SJSA1 (cell line): Measurements from ENCODE around the gene RAMP1. TPM values are rescaled to one million over a fixed set of nuclear protein-coding genes. Genes with fewer than 3 reads are reported as not detected.
"Not testable (repeated sequence)": the region's sequence is repeated elsewhere in the genome, so short reads cannot be mapped to it uniquely, and the experiment has no call there.

Experiments used
- DNase-seq, 2 experiments: peaks; one replicate each; pipeline ENCODE4 v3.0.0-alpha.2; 2015 to 2020; ENCODE audit warnings: low spot score in 2 of 2, low read depth in 1 of 2
- H3K27ac ChIP-seq: fragments of 250-450 bp; sonication (Bioruptor Pico); 2 replicates; pipeline ENCODE4 v1.5.1; 2020; ENCODE audit warnings: mild to moderate bottlenecking, moderate library complexity
- H3K27me3 ChIP-seq: fragments of 250-450 bp; sonication (Bioruptor Pico); replicated peaks from 2 replicates; pipeline ENCODE4 v1.5.1; 2020; ENCODE audit warnings: mild to moderate bottlenecking, moderate library complexity
- H3K36me3 ChIP-seq: fragments of 250-450 bp; sonication (Bioruptor Pico); 2 replicates; pipeline ENCODE4 v1.5.1; 2020; ENCODE audit warnings: mild to moderate bottlenecking
- H3K4me1 ChIP-seq: fragments of 250-450 bp; sonication (Bioruptor Pico); replicated peaks from 2 replicates; pipeline ENCODE4 v1.6.1; 2021; ENCODE audit warnings: mild to moderate bottlenecking
- H3K4me3 ChIP-seq: fragments of 250-450 bp; sonication (Bioruptor Pico); 2 replicates; pipeline ENCODE4 v1.5.1; 2020; ENCODE audit warnings: mild to moderate bottlenecking
- H3K9me3 ChIP-seq: fragments of 250-450 bp; sonication (Bioruptor Pico); replicated peaks from 2 replicates; pipeline ENCODE4 v1.5.1; 2020; ENCODE audit warnings: mild to moderate bottlenecking
- total RNA-seq: library from RNA; depleted of rRNA; stranded (reverse); fragments of >200 nt; shearing (Covaris generic); gene quantifications from 2 replicates; pipeline ENCODE4 v1.2.3, GENCODE V29; 2014

Gene RAMP1
- total RNA-seq, 1 experiment from 2014 or later, result 1.7 TPM

- H3K27ac ChIP-seq, result no peak overlapping the region
- no peaks in the 10 kb centered on the region for H3K36me3 ChIP-seq
- no peaks in the 10 kb centered on the region for H3K9me3 ChIP-seq
- no peak overlapping the region for H3K4me3 ChIP-seq
- DNase-seq, result no peak
- peaks cover 38% of the 10 kb centered on the region for H3K4me1 ChIP-seq
- H3K27me3 ChIP-seq, result no peaks in the 10 kb centered on the region
Measured at GRCh38 chr2:237867465-237867864, 8.0 kb downstream of the RAMP1 start.

DNA sequence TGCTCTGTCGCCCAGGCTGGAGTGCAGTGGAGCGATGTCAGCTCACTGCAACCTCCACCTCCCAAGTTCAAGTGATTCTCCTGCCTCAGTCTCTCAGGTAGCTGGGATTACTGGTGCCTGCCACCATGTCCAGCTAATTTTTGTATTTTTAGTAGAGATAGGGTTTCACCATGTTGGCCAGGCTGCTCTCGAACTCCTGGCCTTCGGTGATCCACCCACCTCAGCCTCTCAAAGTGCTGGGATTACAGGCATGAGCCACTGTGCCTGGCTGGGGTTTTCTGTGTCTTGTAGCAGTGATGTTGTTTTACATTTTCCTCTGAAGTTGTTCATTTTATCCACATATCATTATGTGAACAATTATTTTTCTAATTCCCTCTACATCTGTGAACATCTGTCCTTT, 8.7 kb downstream of the RAMP1 start:
- not testable (repeated sequence) for DNase-seq, H3K27me3 ChIP-seq, H3K27ac ChIP-seq, H3K9me3 ChIP-seq, H3K4me3 ChIP-seq, H3K36me3 ChIP-seq
- H3K4me1 ChIP-seq, result peaks cover 38% of the 10 kb centered on the region

DNA sequence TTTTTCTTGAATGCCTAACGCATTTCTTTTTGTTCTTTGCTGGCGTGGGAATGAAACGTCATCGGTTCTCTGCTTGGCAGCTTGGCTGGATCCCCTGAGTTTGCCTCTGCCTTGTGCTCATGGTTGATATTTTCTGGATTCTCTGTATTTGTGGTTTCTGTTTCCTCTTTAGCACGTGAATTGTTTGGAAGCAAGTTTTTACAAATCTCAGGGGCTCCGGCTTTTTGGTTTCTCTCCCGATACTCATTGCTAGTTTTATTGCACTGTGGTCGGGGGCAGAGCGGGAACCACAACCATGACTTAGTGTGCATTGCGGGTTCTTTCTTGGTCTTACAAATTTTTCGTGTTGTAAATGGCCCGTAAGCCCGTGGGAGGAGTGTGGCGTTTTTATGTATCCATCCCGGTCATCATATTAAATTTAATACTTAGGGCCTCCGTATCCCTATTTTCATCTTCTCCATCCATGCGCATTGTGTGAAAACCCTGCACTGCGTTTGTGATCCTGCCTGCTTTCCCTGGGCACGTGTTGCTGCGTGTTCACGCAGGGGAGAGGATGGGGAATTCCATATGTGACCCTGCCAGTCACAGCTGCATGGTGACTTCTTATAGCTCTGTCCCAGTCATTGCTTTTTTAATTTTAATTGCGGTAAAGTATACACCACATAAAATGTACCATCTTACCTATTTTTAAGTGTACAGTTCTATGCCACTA, 9.4 kb downstream of the RAMP1 start:
- Histone ChIP-seq H3K27me3 (no peaks in the 10 kb centered on the region), H3K27ac (no peak overlapping the region; the same call in 1 of the 2 replicates), H3K4me3 (no peak overlapping the region), H3K9me3 (no peaks in the 10 kb centered on the region), H3K4me1 (peaks cover 39% of the 10 kb centered on the region), H3K36me3 (no peaks in the 10 kb centered on the region)
- peak in 1 of 2 experiments; percentile 40 for DNase-seq

GRCh38 chr2:237869343-237870102, 10.1 kb downstream of the RAMP1 start:
- no peak for DNase-seq
- H3K4me1 ChIP-seq, result peaks cover 39% of the 10 kb centered on the region
- H3K36me3 ChIP-seq, result no peaks in the 10 kb centered on the region

DNA sequence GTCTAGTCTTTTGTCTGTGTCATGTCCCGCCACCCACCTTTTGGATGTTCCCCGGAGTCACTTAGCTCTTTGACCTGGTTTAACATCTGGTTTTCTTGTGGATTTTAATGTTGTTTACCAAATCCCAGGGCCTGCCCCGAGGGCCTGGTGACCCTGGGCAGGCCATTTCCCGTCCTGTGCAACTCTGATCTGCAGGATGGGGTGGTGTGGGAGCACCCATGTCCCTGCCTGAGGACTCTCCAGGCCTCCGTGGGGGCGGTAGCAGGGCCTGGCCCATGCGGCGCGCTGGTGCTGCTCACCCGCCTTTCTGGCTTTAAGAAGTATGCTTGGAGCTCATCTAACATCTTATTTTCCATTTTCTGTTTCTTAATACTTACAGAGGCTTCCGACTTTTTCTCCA, 10.7 kb downstream of the RAMP1 start:
- no peak for DNase-seq
- H3K4me1 ChIP-seq, result peaks cover 39% of the 10 kb centered on the region
- H3K9me3 ChIP-seq, result no peaks in the 10 kb centered on the region
- H3K4me3 ChIP-seq, result no peak overlapping the region
- no peak overlapping the region for H3K27ac ChIP-seq
- H3K27me3 ChIP-seq, result no peaks in the 10 kb centered on the region
- H3K36me3 ChIP-seq, result no peaks in the 10 kb centered on the region

More at GRCh38 chr2:237869343-237870102, 10.1 kb downstream of the RAMP1 start:
- no peaks in the 10 kb centered on the region for H3K9me3 ChIP-seq
- no peaks in the 10 kb centered on the region for H3K27me3 ChIP-seq
- H3K4me3 ChIP-seq, result no peak overlapping the region
- H3K27ac ChIP-seq, result no peak overlapping the region

GRCh38 chr2:237870754-237871651, 11.6 kb downstream of the RAMP1 start:
- Histone ChIP-seq H3K27ac (no peak overlapping the region), H3K4me3 (no peak overlapping the region), H3K9me3 (no peaks in the 10 kb centered on the region), H3K27me3 (no peaks in the 10 kb centered on the region), H3K36me3 (no peaks in the 10 kb centered on the region), H3K4me1 (peaks cover 32% of the 10 kb centered on the region)
- DNase-seq, result no peak

- H3K9me3 ChIP-seq, result no peaks in the 10 kb centered on the region
- no peaks in the 10 kb centered on the region for H3K27me3 ChIP-seq
- peaks cover 21% of the 10 kb centered on the region for H3K4me1 ChIP-seq
- DNase-seq, result no peak
- H3K36me3 ChIP-seq, result no peaks in the 10 kb centered on the region
- no peak overlapping the region for H3K27ac ChIP-seq
- H3K4me3 ChIP-seq, result no peak overlapping the region
Measured at GRCh38 chr2:237872178-237872887, 12.9 kb downstream of the RAMP1 start.

- Histone ChIP-seq H3K36me3 (no peaks in the 10 kb centered on the region), H3K4me1 (peaks cover 17% of the 10 kb centered on the region), H3K9me3 (no peaks in the 10 kb centered on the region), H3K27ac (no peak overlapping the region), H3K27me3 (no peaks in the 10 kb centered on the region), H3K4me3 (no peak overlapping the region)
- DNase-seq, result no peak
Measured at GRCh38 chr2:237873421-237873831, 14.0 kb downstream of the RAMP1 start.

GRCh38 chr2:237873897-237874551, 14.6 kb downstream of the RAMP1 start:
- Histone ChIP-seq H3K27me3 (no peaks in the 10 kb centered on the region), H3K27ac (no peak overlapping the region), H3K9me3 (no peaks in the 10 kb centered on the region), H3K4me1 (peaks cover 23% of the 10 kb centered on the region), H3K36me3 (no peaks in the 10 kb centered on the region), H3K4me3 (no peak overlapping the region)
- no peak for DNase-seq

DNA sequence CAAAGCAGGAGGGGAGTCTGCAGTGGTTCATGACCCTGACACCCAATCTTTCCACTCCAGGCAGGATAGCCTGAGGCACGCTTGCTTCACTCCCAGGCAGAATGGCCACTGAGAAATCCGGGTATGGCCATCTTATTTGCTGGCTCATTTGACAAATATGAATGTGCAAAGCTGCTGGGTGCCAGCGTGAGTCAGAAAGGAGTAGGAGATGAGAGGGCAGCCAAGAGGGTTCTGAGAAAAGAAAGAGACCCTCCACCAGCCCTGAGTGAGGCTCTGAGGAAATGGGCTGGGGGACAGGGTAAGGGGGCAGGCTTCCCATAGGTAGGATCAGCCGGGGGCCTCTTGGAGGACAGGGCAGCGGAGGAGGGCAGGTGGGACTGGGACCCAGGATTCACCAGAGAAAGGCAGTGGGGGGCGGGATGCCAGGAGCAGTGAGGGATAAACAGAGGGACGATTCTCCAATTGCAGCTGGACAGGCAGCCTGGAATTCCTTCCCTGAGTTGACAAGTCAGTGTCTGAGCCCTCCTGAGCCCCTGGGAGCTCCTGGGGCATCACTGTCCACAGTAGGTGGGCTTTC, 15.2 kb downstream of the RAMP1 start:
- Histone ChIP-seq H3K4me1 (peaks cover 25% of the 10 kb centered on the region), H3K27me3 (no peaks in the 10 kb centered on the region), H3K36me3 (no peaks in the 10 kb centered on the region), H3K27ac (peak overlapping the region; percentile 28; the same call in 1 of the 2 replicates), H3K4me3 (no peak overlapping the region), H3K9me3 (no peaks in the 10 kb centered on the region)
- peak in 1 of 2 experiments; percentile 49 for DNase-seq

- H3K4me1 ChIP-seq, result peaks cover 25% of the 10 kb centered on the region
- no peaks in the 10 kb centered on the region for H3K9me3 ChIP-seq
- H3K4me3 ChIP-seq, result no peak overlapping the region
- DNase-seq, result no peak
- no peak overlapping the region for H3K27ac ChIP-seq
- no peaks in the 10 kb centered on the region for H3K27me3 ChIP-seq
- no peaks in the 10 kb centered on the region for H3K36me3 ChIP-seq
Measured at GRCh38 chr2:237875256-237876060, 16.0 kb downstream of the RAMP1 start.

- Histone ChIP-seq H3K27ac (no peak overlapping the region), H3K4me3 (no peak overlapping the region), H3K27me3 (no peaks in the 10 kb centered on the region), H3K9me3 (no peaks in the 10 kb centered on the region), H3K36me3 (no peaks in the 10 kb centered on the region), H3K4me1 (peaks cover 25% of the 10 kb centered on the region)
- DNase-seq, result no peak
Measured at GRCh38 chr2:237876061-237876526, 16.7 kb downstream of the RAMP1 start.
